WTC11 (cell line): ENCODE results near the gene SLC9A9.

Experiments
- CTCF ChIP-seq: fragments of 200-600 bp; IDR thresholded peaks from 2 replicates; pipeline ENCODE4 v1.8.0; 2022; ENCODE audit warnings: antibody characterized with exemption
- ZBTB43 ChIP-seq: sonication (generic); formaldehyde crosslinking; IDR thresholded peaks from 2 replicates; pipeline ENCODE4 v1.8.1; 2023; ENCODE audit warnings: mild to moderate bottlenecking, missing genetic modification reagents

GRCh38 chr3:143226678-143227291, 621.5 kb downstream of the SLC9A9 start:
- TF ChIP-seq CTCF (no peak), ZBTB43 (CRISPR knock-in tag) (no peak)
